ENCODE measurements around the gene TMEM107.

The TMEM107 gene

GRCh38 chr17:8148560-8148959 is 27.6 kb downstream of the TMEM107 start:
- DNase-seq (ENCODE audit: low spot score), result no peak
- in situ Hi-C loops (cut with MboI; ENCODE audit: low pct_unique_long_range_greater_than_20kb, low sequenced_read_pairs, unreplicated experiment), result no loop called here
- no peak for TF ChIP-seq CTCF (IDR thresholded peaks at IDR 0.05; ENCODE audit: extremely low read depth, insufficient read depth, missing control alignments)

- in situ Hi-C loops (cut with MboI; ENCODE audit: low pct_unique_long_range_greater_than_20kb, low sequenced_read_pairs, unreplicated experiment), result no loop called here
- no peak for TF ChIP-seq CTCF (IDR thresholded peaks at IDR 0.05; ENCODE audit: extremely low read depth, insufficient read depth, missing control alignments)
- no peak for DNase-seq (ENCODE audit: low spot score)
Observed at GRCh38 chr17:8147805-8148404, 28.3 kb downstream of the TMEM107 start.

GRCh38 chr17:8147141-8147804 is 28.9 kb downstream of the TMEM107 start:
- in situ Hi-C loops (cut with MboI; ENCODE audit: low pct_unique_long_range_greater_than_20kb, low sequenced_read_pairs, unreplicated experiment), result no loop called here
- DNase-seq (ENCODE audit: low spot score), result no peak
- no peak for TF ChIP-seq CTCF (IDR thresholded peaks at IDR 0.05; ENCODE audit: extremely low read depth, insufficient read depth, missing control alignments)

GRCh38 chr17:8146381-8147140 is 29.6 kb downstream of the TMEM107 start:
- in situ Hi-C loops (cut with MboI; ENCODE audit: low pct_unique_long_range_greater_than_20kb, low sequenced_read_pairs, unreplicated experiment), result no loop called here
- TF ChIP-seq CTCF (IDR thresholded peaks at IDR 0.05; ENCODE audit: extremely low read depth, insufficient read depth, missing control alignments), result no peak
- no peak for DNase-seq (ENCODE audit: low spot score)

GRCh38 chr17:8145811-8146210 is 30.4 kb downstream of the TMEM107 start:
- no peak for TF ChIP-seq CTCF (IDR thresholded peaks at IDR 0.05; ENCODE audit: extremely low read depth, insufficient read depth, missing control alignments)
- in situ Hi-C loops (cut with MboI; ENCODE audit: low pct_unique_long_range_greater_than_20kb, low sequenced_read_pairs, unreplicated experiment), result no loop called here
- DNase-seq (ENCODE audit: low spot score), result no peak

GRCh38 chr17:8144401-8145231 is 31.6 kb downstream of the TMEM107 start:
- no peak for TF ChIP-seq CTCF (IDR thresholded peaks at IDR 0.05; ENCODE audit: extremely low read depth, insufficient read depth, missing control alignments)
- in situ Hi-C loops (cut with MboI; ENCODE audit: low pct_unique_long_range_greater_than_20kb, low sequenced_read_pairs, unreplicated experiment), result no loop called here
- DNase-seq (ENCODE audit: low spot score), result no peak
